GM04504 (cell line): ENCODE results near the gene UBXN7.
"Not testable (repeated sequence)": the region's sequence is repeated elsewhere in the genome, so short reads cannot be mapped to it uniquely, and the experiment has no call there.

Experiments used
- DNase-seq: peaks from one replicate; pipeline ENCODE4 v3.0.0-alpha.2; 2012; ENCODE audit warnings: low read depth

Gene UBXN7

DNA sequence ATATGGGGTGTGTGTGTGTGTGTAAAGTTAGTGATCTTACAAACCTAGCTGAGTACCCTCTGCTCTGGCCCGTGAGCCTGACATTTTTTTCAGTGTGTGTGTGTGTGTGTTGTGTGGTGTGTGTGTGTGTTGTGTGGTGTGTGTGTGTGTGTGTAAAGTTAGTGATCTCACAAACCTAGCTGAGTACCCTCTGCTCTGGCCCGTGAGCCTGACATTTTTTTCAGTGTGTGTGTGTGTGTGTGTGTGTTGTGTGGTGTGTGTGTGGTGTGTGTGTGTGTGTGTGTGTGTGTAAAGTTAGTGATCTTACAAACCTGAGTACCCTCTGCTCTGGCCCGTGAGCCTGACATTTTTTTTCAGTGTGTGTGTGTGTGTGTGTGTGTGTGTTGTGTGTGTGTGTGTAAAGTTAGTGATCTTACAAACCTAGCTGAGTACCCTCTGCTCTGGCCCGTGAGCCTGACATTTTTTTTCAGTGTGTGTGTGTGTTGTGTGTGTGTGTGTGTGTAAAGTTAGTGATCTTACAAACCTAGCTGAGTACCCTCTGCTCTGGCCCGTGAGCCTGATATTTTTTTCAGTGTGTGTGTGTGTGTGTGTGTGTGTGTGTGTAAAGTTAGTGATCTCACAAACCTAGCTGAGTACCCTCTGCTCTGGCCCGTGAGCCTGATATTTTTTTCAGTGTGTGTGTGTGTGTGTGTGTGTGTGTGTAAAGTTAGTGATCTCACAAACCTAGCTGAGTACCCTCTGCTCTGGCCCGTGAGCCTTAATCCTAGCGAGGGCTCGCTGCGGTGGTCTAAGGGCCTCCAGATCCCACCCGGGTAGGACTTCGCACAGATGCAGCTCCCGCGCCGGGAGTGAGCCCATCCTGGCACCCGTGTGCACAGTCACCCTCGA, 115.2 kb downstream of the UBXN7 start:
- DNase-seq, result not testable (repeated sequence)

DNA sequence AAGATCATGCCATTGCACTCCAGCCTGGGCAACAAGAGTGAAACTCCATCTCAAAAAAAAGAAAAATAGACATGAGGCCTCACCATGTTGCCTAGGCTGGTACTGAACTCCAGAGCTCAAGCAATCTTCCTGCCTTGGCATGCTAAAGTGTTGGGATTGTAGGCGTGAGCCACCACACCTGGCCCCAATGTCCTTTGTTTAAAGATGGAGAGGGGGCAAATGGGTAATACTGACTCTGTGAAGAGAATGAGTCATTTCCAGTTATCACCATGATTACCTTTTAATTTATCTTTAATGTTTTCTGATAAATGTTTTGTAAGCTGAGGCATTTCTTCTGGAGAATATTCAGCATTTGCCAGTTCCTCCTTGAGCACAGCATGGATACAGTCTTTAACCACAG, 116.4 kb downstream of the UBXN7 start:
- DNase-seq, result no peak

DNA sequence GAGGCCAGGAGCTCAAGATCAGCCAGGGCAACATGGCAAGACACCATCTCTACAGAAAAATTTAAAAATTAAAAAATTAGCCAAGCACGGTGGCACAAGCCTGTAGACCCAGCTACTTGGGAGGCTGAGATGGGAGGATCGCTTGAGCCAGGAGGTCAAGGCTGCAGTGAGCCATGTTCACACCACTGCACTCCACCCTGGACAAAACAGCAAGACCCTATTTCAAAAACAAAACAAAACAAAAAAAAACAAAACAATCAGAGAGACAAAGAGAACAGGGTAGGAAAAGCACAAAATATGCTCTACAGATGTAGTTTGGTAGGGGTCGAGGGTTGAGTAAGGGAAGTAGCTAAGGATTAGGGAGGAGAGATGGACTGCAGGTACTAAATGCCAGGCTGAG, 117.6 kb downstream of the UBXN7 start:
- DNase-seq, result no peak

- not testable (repeated sequence) for DNase-seq
Observed at GRCh38 chr3:196314086-196314485, 118.1 kb downstream of the UBXN7 start.

DNA sequence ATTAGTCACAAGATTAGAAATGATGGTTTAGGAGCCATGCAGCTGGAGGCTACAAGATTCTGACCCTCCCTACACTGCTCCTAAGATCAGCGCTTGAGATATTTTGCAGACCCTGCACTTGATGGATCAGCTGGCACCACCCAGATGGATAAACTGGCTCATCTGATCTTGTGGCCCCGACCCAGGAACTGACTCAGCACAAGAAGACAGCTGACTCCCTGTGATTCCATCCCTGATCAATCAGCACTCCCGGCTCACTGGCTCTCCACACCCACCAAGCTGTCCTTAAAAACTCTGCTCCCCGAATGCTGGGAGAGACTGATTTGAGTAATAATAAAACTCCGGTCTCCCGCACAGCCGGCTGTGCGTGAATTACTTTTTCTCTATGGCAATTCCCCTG, 129.3 kb downstream of the UBXN7 start:
- DNase-seq, result not testable (repeated sequence)

GRCh38 chr3:196302551-196302950, 129.7 kb downstream of the UBXN7 start:
- DNase-seq, result not testable (repeated sequence)

GRCh38 chr3:196298521-196298920, 133.7 kb downstream of the UBXN7 start:
- no peak for DNase-seq
